GM19463 (cell line): Measurements from ENCODE around the gene SPAG7.

ENCODE experiments used
- ATAC-seq: cut with Tn5 transposase; IDR thresholded peaks from one replicate; pipeline ENCODE4 v1.9.1; 2021; ENCODE audit warnings: mild to moderate bottlenecking, moderate library complexity; ENCODE audit not compliant: unreplicated experiment

SPAG7 gene

GRCh38 chr17:4967539-4968485 lies at the start of gene SPAG7:
SPAG7 (minus strand) TSS chr17:4967817; CDS start chr17:4967804, 13 bp downstream.
- ATAC-seq: peak; percentile 51

GRCh38 chr17:5014357-5014756 lies 46.7 kb upstream of the SPAG7 start:
- no peak for ATAC-seq

- no peak for ATAC-seq
Measured at GRCh38 chr17:5011928-5012327, 44.3 kb upstream of the SPAG7 start.

GRCh38 chr17:5003214-5003867 lies 35.7 kb upstream of the SPAG7 start:
- no peak for ATAC-seq

- no peak for ATAC-seq
Measured at GRCh38 chr17:5002121-5002788, 34.6 kb upstream of the SPAG7 start.

- no peak for ATAC-seq
Measured at GRCh38 chr17:5000237-5000639, 32.6 kb upstream of the SPAG7 start.

- ATAC-seq: no peak
Measured at GRCh38 chr17:4999430-5000093, 31.9 kb upstream of the SPAG7 start.

- no peak for ATAC-seq
Measured at GRCh38 chr17:4998732-4999429, 31.3 kb upstream of the SPAG7 start.

GRCh38 chr17:4998027-4998731 lies 30.6 kb upstream of the SPAG7 start:
- no peak for ATAC-seq

- ATAC-seq: peak; percentile 77
Measured at GRCh38 chr17:4997302-4998026, 29.8 kb upstream of the SPAG7 start, which contains the start of the genes INCA1 and KIF1C. INCA1 (minus strand) TSS chr17:4997522; CDS start chr17:4994437, 3,085 bp downstream. KIF1C (plus strand) TSS chr17:4997950; CDS start chr17:5000247, 2,297 bp downstream.

GRCh38 chr17:4994081-4994595 lies 26.5 kb upstream of the SPAG7 start:
- ATAC-seq: no peak

- ATAC-seq: no peak
Measured at GRCh38 chr17:4987767-4988567, 20.4 kb upstream of the SPAG7 start.

GRCh38 chr17:4986951-4987766 lies 19.5 kb upstream of the SPAG7 start, which contains the start of gene CAMTA2:
CAMTA2 (minus strand) TSS chr17:4987675; CDS start chr17:4986222, 1,453 bp downstream.
- peak; percentile 72 for ATAC-seq

GRCh38 chr17:4986403-4986802 lies 18.8 kb upstream of the SPAG7 start:
- no peak for ATAC-seq

GRCh38 chr17:4982305-4982704 lies 14.7 kb upstream of the SPAG7 start:
- no peak for ATAC-seq

- ATAC-seq: no peak
Measured at GRCh38 chr17:4980644-4981216, 13.1 kb upstream of the SPAG7 start.
